ENCODE results near the gene CCDC85C.

DNA sequence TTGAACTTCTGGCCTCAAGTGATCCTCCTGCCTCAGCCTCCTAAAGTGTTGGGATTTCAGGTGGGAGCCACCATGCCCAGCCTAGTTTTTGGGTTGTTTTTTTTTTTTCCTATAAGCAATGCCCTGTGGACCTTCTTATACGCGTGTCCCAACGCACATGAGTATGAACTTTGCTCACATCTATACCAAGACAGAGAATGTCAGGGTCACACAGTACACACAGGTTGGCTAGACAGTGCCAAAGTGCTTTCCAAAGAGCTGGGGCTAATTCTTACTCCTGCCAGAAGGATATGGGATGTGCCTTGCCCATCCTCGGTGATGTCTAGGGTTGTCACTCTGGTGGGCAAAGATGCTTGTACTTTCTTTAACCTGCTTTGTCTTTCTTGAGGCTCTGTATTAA lies 7.6 kb upstream of the CCDC85C start:
- TF ChIP-seq POLR2A (IDR thresholded peaks at IDR 0.05; ENCODE audit: low read length) = no peak
- no peak for TF ChIP-seq GATA1 (IDR thresholded peaks at IDR 0.05; ENCODE audit: low read depth, low read length)

Measured in erythroblast (primary cell).